ENCODE data around the gene CNN2. TPM values are rescaled to one million over a fixed set of nuclear protein-coding genes. Genes with fewer than 3 reads are reported as not detected.

CNN2 gene
- total and polyA plus RNA-seq, 12 donors: 6.9 to 64.9 (median 42.7) TPM

- peaks cover 42% of the 10 kb centered on the region for H3K27me3 ChIP-seq
- peak in 1 of 7 donors; percentile 20 for DNase-seq
- intact Hi-C loops (cut with DNase I): no loop called here
Observed at GRCh38 chr19:1065606-1066109, 39.2 kb downstream of the CNN2 start.

GRCh38 chr19:1066251-1066747, 39.9 kb downstream of the CNN2 start:
- no peaks in the 10 kb centered on the region for H3K36me3 ChIP-seq (replicated peaks in 1 of 2)
- peak in 1 of 7 donors; percentile 31 for DNase-seq
- TF ChIP-seq POLR2A (IDR thresholded peaks at IDR 0.05): no peak
- no peak for TF ChIP-seq CTCF (IDR thresholded peaks at IDR 0.05)
- no peaks in the 10 kb centered on the region for H3K9me3 ChIP-seq (replicated peaks in 1 of 3)
- no peak overlapping the region for H3K27ac ChIP-seq
- intact Hi-C loops (cut with DNase I): no loop called here
- peaks cover 49% of the 10 kb centered on the region for H3K27me3 ChIP-seq
- H3K4me1 ChIP-seq (replicated peaks in 1 of 2): peaks cover 0 to 28% of the 10 kb centered on the region in 2 donors
- no peak overlapping the region for H3K4me3 ChIP-seq
- WGBS, 4 donors: 37 to 60% (median 40%) methylated on average over 2 to 17 of the region's 17 CpGs

More at GRCh38 chr19:1065606-1066109, 39.2 kb downstream of the CNN2 start:
- no peaks in the 10 kb centered on the region for H3K36me3 ChIP-seq (replicated peaks in 1 of 2)
- no peak overlapping the region for H3K27ac ChIP-seq
- peaks cover 0 to 23% of the 10 kb centered on the region in 2 donors for H3K4me1 ChIP-seq (replicated peaks in 1 of 2)
- H3K4me3 ChIP-seq: no peak overlapping the region
- TF ChIP-seq POLR2A (IDR thresholded peaks at IDR 0.05) (no peak), CTCF (IDR thresholded peaks at IDR 0.05) (no peak)
- 42 to 73% (median 68%) methylated on average over 5 to 17 of the region's 17 CpGs for WGBS, 4 donors
- no peaks in the 10 kb centered on the region for H3K9me3 ChIP-seq (replicated peaks in 1 of 3)

- intact Hi-C loops (cut with DNase I): no loop called here
- 2 to 42% (median 6%) methylated on average over 7 to 61 of the region's 61 CpGs for WGBS, 4 donors
- Histone ChIP-seq H3K36me3 (replicated peaks in 1 of 2) (no peaks in the 10 kb centered on the region), H3K4me1 (replicated peaks in 1 of 2) (peaks cover 0 to 28% of the 10 kb centered on the region in 2 donors), H3K9me3 (replicated peaks in 1 of 3) (no peaks in the 10 kb centered on the region), H3K4me3 (peak within 1 kb of the TSS in 1 of 4 donors; percentile 54), H3K27me3 (peaks cover 51% of the 10 kb centered on the region), H3K27ac (peak within 1 kb of the TSS in 4 of 5 donors; percentile 24 to 75 (median 56))
- TF ChIP-seq CTCF (IDR thresholded peaks at IDR 0.05) (no peak), POLR2A (IDR thresholded peaks at IDR 0.05) (no peak)
- DNase-seq: peak in 3 of 7 donors; percentile 37 to 48 (median 40)
Observed at GRCh38 chr19:1066748-1067340, 40.4 kb downstream of the CNN2 start, which contains the start of gene ARHGAP45. ARHGAP45 (plus strand) TSS chr19:1067167; CDS start chr19:1067406, 239 bp downstream.

- TF ChIP-seq CTCF (IDR thresholded peaks at IDR 0.05) (no peak), POLR2A (IDR thresholded peaks at IDR 0.05) (no peak)
- Histone ChIP-seq H3K9me3 (replicated peaks in 1 of 3) (no peaks in the 10 kb centered on the region), H3K4me1 (replicated peaks in 1 of 2) (peaks cover 0 to 28% of the 10 kb centered on the region in 2 donors), H3K27me3 (peaks cover 53% of the 10 kb centered on the region), H3K36me3 (replicated peaks in 1 of 2) (no peaks in the 10 kb centered on the region), H3K27ac (peak overlapping the region in 4 of 5 donors; percentile 24 to 75 (median 56)), H3K4me3 (peak overlapping the region in 1 of 4 donors; percentile 54)
- DNase-seq: peak in 1 of 7 donors; percentile 23
- intact Hi-C loops (cut with DNase I): no loop called here
- WGBS, 4 donors: 3 to 10% (median 4%) methylated on average over 6 to 38 of the region's 38 CpGs
Observed at GRCh38 chr19:1067341-1067957, 41.0 kb downstream of the CNN2 start.
